HG03196 (cell line): Measurements from ENCODE around the gene CYP27C1.
"Not testable (repeated sequence)": the region's sequence is repeated elsewhere in the genome, so short reads cannot be mapped to it uniquely, and the experiment has no call there.

Experiments
- ATAC-seq: cut with Tn5 transposase; IDR thresholded peaks from one replicate; pipeline ENCODE4 v1.9.1; 2021; ENCODE audit not compliant: unreplicated experiment

The CYP27C1 gene, protein sequence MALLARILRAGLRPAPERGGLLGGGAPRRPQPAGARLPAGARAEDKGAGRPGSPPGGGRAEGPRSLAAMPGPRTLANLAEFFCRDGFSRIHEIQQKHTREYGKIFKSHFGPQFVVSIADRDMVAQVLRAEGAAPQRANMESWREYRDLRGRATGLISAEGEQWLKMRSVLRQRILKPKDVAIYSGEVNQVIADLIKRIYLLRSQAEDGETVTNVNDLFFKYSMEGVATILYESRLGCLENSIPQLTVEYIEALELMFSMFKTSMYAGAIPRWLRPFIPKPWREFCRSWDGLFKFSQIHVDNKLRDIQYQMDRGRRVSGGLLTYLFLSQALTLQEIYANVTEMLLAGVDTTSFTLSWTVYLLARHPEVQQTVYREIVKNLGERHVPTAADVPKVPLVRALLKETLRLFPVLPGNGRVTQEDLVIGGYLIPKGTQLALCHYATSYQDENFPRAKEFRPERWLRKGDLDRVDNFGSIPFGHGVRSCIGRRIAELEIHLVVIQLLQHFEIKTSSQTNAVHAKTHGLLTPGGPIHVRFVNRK

DNA sequence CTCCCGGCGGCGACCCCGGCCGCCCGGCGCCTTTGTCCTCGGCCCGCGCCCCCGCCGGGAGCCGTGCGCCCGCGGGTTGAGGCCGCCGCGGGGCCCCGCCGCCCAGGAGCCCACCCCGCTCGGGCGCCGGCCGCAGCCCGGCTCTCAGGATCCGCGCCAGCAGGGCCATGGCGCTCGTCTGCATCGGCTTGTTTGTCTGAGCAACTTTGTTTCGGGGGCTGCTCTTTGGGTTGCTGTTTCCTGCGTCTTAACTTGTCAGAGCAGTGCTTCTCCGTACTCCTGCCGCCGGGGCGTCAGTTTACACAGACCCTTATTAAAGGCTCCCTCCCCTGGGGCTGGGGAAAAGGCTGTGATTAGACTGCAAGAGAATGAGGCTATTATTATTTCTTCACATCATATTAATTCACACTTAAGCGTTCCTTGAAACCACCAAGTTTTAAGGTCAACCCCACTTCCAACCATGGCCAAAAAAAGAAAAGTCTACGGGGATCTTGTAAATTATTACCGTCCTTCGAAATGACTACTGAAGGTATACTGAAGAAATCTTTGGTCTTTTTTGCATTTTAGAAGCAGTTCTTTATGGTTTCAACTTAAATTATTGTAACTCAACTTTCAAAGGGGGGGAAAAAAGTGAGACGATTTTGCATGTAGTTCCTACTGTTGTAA is at the start of gene CYP27C1:
CYP27C1 (minus strand) TSS at position 198 of the 666 bp plus-strand sequence; CDS start at position 169, 29 bp downstream.
- no peak for ATAC-seq

DNA sequence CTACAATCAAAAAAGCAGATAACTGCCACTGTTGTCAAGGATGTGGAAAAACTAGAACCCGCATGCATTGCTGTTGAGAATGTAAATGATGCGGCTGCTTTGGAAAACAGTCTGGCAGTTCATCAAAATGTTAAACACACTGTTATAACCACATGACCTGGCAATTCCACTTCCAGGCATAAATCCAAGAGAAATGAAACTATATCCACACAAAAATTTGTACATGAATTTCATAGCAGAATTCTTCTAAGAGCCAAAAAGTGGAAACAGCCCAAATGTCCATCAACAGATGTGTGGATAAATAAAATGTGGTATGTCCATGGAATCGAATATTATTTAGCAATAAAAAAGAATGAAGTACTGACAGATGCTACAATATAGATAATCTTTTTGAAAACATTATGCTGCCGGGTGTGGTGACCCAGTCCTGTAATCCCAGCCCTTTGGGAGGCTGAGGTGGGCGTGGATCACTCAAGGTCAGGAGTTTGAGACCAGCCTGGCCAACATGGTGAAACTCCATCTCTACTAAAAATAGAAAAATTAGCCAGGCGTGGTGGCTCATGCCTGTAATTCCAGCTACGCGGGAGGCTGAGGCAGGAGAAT is 41.8 kb upstream of the CYP27C1 start:
- no peak for ATAC-seq

DNA sequence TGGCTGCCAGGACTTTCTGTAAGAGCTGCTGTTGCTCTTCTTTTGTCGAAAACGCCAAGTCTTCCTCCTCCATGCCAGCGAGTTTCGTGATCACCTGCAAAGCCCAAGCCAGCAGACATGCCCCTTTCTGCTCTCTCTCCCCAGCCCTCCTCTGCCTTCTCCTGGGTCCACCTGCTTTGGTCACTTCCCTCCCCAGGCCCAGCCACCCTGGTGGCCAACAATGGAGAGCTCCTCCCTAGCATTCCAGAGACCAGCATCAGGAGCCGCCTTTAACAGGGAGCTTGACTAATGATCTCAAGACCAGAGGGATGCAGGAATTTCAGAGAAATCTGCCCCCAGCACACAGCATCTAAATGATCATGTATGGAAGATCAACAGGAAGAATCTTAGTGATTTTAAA is 39.3 kb upstream of the CYP27C1 start:
- ATAC-seq, result no peak

DNA sequence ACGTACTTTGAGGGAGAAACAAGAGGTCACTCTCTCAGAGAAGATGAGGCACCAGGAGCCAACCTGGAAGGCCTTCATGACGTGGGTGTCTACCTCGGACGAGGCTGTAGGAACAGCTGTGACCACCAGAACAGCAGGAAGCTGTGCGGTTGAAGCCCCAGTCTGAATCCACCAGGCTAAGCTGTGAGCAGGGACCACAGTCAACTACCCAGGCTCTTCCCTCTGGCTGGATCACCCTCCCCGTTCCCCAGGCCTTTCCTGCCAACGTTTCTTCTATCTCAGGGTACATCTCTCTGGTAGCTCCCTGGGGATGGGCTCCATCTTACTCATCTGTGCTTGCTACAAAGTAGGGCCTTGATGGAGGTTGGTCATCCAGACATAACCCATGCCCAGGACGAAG is 36.8 kb upstream of the CYP27C1 start:
- ATAC-seq, result no peak

DNA sequence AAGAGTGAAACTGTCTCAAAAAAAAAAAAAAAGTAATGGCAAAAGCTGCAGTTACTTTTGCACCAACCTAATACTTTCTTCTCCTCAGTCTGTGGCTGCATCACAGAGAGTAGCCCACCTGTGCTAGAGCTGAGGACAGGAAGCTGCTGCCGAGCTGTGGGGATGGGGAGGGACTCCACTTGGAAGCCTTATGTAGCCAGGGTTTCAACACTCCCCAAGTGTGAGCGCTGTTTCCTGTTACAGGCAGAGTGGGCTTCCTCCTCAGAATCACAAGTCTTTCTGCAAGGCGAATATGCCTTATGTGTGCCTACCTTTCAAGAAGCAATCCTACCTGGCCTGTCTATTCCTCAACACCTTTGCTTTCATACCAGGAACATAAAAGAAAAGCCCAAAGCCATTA is 36.3 kb upstream of the CYP27C1 start:
- ATAC-seq, result no peak

DNA sequence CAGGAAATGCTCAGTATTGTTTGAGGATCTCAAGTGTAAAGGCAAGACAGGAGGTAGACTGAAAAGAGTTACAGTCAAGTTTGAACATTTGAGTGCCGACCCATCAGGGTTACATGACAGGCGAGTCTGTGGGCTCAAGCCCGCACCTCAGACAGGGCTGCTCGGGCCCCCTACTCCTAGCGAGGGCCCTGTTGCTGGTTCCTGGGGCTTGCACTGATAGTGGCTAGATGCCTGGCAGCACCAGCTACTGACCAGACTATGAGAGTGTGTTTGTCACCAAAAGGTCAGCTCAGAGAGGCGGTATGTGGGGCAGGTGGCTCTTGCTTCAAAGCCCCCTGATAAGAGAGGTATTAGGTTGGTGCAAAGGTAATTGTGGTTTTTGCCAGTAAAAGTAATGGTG is 35.6 kb upstream of the CYP27C1 start:
- ATAC-seq, result no peak

GRCh38 chr2:127255146-127255545 is 35.0 kb upstream of the CYP27C1 start:
- no peak for ATAC-seq

DNA sequence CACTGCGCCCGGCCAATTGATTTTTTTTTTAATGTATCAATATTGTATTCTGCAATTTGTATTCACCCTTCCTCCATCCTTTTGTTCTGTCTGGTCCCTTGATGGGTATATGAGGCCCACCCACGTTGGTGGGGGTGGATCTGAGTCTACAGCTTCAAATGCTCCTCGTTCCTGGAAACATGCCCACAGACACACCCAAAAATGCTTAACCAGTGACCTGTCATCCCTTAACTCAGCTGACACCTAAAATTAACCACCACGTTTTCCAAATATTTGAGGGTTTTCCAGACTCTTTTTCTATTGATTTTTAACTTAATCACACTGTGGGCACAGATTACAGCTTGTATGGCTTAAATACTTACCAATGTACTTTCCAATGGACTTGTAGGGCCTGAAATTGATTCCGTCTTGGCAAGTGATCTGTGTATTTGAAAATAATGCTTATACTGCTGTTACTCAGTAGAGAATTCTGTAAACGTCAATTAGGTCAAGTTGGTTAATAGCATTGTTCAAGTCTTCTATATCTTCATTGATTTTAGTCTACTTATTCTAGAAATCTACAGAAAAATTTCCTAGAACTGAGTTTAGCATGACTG is 34.4 kb upstream of the CYP27C1 start:
- no peak for ATAC-seq

DNA sequence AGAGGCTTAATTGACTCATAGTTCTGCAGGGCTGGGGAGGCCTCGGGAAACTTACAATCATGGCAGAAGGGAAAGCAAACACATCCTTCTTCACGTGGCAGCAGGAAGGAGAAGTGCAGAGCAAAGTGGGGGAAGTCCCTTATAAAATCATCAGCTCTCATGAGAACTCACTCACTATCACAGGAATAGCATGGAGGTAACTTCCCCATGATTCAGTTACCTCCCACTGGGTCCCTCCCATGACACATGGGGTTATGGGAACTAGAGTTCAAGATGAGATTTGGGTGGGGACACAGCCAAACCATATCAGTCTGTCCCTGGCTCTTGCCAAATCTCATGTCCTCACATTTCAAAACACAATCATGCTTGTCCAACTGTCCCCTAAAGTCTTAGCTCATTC is 21.1 kb upstream of the CYP27C1 start:
- not testable (repeated sequence) for ATAC-seq

DNA sequence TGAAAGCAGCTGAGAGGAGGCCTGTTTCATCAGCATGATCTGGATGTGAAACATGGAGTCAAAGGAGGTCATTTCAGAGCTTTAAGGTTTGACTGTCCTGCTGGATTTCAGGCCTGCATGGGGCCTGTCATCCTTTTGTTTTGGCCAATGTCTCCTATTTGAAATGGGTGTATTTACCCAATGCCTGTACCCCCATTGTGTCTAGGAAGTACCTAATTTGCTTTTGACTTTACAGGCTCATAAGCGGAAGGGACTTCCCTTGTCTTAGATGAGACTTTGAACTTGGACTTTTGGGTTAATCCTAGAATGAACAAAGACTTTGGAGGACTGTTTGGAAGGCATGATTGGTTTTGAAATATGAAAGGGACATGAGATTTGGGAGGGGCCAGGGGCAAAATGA is 19.3 kb upstream of the CYP27C1 start:
- ATAC-seq, result no peak

- not testable (repeated sequence) for ATAC-seq
These were observed 17.7 kb upstream of the CYP27C1 start for GRCh38 chr2:127237768-127238167.

- ATAC-seq, result no peak
These were observed 15.1 kb upstream of the CYP27C1 start for GRCh38 chr2:127235082-127235702.

- no peak for ATAC-seq
These were observed 13.6 kb upstream of the CYP27C1 start for GRCh38 chr2:127233710-127234109.

- ATAC-seq, result no peak
These were observed 11.2 kb upstream of the CYP27C1 start for GRCh38 chr2:127231130-127231865.

GRCh38 chr2:127229555-127229954 is 9.5 kb upstream of the CYP27C1 start:
- ATAC-seq, result no peak

DNA sequence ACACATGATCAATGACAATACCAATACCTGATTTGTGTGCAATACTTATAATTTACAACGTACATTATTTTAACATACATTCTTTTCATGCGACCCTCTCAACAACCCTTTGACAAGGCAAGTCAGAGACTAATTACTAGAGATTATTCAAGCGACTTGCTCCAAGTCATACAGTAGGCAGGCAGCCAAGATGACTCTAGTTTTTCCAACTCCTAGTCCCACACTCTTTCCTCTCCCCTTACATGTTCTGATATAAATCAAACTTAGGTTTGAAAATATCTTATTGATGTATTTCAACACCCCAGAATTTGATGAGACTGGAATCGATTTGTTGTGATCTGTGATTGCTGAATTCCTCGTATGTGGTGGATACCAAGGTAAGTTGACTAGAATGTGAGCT is 8.0 kb upstream of the CYP27C1 start:
- no peak for ATAC-seq

GRCh38 chr2:127227264-127227660 is 7.2 kb upstream of the CYP27C1 start:
- not testable (repeated sequence) for ATAC-seq

- ATAC-seq, result peak; percentile 66
These were observed 6.6 kb upstream of the CYP27C1 start for GRCh38 chr2:127226520-127227263.

DNA sequence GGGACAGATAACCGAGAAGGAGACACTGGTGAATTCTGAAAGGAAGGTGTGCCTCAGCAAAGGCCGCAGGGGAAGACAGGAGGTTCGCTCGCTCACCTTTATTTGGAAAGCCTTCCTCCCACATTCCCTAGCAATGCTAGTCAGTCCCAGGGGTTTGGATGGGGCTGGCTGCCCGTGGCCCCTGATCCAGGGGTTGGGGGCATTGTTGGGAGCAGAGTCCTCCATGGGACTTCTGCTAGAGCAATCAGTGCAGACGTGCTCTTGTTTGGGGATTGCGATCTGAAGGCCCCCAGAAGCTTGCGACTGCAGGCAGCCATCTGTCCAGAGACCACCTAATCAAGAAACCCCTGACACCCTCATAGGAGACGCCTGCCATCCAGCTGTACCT is 6.0 kb upstream of the CYP27C1 start:
- ATAC-seq, result no peak
